HG03520 (cell line): ENCODE results near the gene CCSAP.
"Not testable (repeated sequence)": the region's sequence is repeated elsewhere in the genome, so short reads cannot be mapped to it uniquely, and the experiment has no call there.

Experiments used
- ATAC-seq: cut with Tn5 transposase; IDR thresholded peaks from one replicate; pipeline ENCODE4 v1.9.1; 2021; ENCODE audit warnings: mild to moderate bottlenecking, moderate library complexity; ENCODE audit not compliant: unreplicated experiment

CCSAP gene

DNA sequence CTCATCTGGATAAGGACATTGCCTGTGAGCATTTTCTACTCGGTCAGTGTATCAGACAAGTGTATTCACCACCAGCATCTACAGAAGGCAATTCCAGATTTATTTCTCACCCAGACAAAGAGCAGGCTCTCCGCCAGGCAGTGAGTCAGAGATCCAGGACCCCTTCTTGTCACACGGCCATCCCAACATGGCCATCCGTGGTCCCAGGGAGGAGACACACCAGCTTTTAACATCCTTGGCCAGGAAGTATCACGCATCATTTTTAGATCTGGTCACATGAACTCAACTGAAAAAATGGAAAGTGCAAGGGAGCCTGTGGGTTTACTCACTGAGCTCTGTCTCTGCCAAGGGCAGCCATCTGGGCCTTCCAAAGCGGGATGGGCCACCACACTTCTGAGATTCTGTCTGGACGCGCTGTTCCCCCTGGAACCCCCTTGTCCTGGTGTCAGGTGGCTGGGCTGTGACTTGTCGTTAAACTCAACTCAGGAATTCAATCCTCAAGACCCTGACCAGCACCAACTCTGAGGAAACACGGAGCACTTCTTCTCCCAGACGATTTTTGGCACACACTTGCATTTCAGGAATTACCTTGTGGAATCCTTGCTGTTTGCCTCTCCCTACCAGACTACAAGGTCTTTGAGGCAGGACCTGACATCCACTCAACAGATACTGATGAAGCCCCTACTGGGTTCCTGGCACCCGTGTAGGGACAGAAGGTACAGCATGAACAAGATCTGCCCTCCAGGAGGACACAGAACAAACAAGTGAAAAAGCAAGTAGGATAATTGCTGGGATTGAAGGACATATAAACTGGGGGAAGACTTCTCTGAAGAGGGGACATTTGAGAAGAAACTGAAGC is 21.6 kb upstream of the CCSAP start:
- no peak for ATAC-seq

DNA sequence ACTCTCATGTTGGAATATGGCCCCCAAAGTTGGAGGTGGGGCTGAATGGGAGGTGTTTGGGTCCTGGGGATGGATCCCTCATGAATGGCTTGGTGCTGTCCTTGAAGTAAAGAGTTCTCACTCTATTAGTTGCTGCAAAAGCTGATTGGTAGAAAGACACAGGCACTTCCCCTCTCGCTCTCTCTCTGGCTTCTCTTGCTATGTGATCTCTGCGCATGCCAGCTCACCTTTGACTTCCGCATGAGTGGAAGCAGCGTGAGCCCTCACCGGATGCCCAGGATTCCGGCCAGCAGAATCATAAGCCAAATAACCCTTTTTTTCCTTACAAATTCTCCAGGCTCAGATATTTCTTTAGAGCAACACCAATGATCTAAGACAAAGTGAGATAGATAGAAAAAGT is 20.9 kb upstream of the CCSAP start:
- ATAC-seq: no peak

DNA sequence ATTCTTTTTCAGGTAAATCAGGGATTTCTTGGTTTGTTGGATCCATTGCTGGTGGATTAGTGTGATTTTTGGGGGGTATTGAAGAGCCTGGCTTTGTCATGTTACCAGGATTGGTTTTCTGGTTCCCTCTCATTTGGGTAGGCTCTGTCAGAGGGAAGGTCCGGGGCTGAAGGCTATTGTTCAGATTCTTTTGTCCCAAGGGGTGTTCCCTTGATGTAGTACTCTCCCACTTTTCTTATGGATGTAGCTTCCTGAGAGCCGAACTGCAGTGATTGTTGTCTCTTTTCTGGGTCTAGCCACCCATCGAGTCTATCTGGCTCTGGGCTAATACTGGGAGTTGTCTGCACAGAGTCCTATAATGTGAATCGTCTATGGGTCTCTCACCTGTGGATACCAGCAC is 17.6 kb upstream of the CCSAP start:
- no peak for ATAC-seq

DNA sequence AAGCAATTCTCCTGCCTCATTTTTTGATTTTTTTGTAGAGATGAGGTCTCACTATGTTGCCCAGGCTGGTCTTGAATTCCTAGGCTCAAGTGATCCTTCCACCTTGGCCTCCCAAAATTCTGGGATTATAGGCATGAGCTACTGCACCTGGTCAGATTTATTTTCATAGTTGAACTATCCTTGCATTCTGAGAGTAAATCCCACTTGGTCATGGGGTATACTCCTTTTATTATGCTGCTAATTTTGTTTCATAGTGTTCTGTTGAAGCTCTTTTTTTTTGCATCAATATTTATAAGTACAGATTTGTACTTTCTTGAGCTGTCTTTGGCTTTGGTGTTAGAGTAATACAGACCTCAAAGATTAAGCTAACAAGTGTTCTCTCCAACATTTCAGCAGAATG is 12.8 kb upstream of the CCSAP start:
- ATAC-seq: no peak

DNA sequence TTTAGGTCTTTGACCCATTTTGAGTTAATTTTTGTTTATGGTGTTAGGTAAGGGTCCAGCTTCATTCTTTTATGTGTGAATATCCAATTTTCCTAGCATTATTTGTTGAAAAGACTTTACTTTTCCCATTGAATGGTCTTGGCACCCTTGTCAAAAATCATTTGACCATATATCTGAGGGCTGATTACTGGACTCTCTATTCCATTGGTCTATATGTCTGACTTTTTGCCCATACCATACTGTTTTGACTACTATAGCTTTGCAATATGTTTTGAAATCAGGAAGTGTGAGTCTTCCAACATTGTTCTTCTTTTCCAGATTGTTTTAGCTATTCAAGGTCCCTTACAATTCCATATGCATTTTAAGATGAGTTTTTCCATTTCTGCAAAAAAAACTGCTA is 11.4 kb upstream of the CCSAP start:
- ATAC-seq: no peak

DNA sequence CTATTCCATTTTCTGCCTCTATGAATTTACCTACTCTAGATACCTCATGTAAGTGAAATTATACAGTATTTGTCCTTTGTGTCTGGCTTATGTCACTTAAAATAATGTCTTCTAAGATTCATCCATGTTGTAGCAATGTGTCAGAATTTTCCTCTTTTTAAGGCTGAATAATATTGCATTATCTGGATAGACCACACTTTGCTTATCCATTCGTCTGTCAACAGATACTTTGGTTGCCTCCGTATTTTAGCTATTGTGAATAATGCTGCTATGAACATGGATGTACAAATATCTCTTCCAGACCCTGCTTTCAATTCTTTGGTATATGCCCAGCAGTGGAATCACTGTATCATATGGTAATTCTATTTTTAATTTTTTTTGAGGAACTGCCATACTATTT is 10.1 kb upstream of the CCSAP start:
- ATAC-seq: no peak

DNA sequence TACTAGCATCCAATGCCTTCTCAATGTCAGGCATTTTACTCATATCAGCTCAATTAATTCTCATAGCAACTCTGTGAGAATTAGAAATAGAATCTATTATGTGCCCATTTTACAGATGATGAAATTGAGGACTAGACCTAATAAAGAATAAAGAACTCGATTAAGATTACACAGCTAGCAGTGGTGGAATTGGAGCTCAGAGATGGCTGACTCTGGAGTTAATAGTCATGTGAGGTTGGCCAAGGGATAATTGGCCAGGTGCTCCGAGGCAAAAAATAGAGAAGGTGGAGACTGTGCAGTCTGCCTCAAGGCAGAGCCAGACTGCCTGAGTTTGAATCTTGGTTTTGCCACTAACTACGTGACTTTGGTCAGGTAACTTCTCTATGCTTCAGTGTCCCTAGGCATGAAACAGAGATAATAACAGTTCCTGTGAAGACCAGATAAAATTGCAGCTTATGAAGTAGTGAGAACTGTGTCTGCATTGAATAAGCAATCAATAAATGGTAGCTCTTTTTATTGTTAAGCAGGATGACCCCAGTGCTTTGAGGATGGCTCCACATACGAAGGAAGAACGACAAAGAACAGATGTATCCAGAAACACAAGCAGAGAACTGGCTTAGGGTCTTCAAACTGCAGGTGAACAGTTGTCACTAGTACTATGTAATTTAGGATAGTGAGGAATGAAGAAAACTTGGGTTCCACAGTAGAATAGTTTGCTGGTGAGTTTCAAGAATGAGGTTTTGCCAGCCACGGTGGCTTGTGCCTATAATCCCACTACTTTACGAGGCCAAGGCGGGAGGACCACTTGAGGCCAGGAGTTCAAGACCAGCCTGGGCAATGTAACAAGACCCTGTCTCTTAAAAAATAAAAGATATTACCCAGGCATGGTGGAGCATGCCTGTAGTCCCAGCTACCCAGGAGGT is 6.9 kb upstream of the CCSAP start:
- ATAC-seq: no peak

DNA sequence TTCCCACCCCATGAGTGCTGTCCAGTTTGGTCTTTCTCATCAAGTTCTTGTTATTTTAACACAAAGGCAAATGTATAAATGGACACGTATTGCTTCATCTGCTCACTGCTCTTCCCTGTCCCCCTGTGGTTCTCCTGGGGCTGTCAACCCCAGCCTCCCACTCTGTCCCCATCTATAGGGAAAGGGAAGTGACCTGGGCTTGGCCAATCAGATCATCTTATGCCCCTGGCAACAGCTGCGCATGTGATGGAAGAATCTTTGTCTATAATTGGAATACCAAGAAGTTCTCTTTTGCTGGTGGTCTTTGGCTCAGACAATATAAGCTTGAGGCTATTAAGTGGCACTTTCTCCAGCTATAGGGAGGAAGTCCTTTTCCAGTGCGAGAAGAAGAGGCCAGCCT is 4.7 kb upstream of the CCSAP start:
- ATAC-seq: no peak

DNA sequence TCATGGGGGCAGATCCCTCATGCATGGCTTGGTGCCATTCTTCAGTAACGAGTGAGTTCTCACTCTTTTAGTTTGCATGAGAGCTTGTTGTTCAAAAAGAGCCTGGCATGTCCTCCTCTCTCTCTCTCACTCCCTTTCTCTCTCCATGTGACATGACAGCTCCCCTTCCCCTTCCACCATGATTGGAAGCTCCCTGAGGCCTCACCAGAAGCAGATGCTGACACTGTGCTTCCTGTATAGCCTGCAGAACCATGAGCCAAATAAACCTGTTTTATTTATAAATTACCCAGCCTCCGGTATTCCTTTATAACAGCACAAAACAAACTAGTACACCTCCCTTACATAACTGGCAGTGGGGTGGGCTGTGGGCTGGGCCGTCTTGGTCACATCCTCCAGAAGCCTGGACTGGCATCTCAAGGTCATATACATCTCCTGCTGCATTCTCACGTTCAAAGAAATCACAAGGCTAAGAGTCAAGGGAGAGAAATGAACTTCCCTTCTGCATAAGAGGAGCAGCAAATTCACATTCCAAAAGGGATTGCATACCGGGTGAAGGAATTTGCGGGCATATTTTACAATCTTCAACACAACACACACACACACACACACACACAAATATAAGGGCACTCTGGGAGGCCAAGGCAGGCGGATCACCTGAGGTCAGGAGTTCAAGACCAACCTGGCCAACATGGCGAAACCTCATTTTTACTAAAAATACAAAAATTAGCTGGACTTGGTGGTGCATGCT is 2.3 kb upstream of the CCSAP start:
- ATAC-seq: no peak

DNA sequence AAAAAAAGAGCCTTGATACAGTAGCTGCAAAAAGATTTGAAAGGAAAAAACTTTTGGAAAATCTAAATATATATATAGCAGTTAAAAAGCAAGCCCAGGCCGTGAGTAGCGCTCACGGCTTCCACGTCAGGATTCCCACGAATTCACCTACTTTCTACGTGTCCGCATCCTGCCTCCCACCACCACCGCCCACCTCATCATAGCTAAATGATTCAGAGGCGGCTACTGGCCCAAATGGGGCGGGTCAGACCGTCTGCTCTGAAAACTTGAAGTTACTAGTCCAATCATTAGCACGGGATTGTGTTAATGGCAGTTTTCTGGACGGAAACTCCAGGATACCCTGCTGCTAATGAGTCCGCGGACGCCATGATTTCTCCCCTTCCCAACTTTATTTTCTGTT is 1.3 kb upstream of the CCSAP start:
- no peak for ATAC-seq

DNA sequence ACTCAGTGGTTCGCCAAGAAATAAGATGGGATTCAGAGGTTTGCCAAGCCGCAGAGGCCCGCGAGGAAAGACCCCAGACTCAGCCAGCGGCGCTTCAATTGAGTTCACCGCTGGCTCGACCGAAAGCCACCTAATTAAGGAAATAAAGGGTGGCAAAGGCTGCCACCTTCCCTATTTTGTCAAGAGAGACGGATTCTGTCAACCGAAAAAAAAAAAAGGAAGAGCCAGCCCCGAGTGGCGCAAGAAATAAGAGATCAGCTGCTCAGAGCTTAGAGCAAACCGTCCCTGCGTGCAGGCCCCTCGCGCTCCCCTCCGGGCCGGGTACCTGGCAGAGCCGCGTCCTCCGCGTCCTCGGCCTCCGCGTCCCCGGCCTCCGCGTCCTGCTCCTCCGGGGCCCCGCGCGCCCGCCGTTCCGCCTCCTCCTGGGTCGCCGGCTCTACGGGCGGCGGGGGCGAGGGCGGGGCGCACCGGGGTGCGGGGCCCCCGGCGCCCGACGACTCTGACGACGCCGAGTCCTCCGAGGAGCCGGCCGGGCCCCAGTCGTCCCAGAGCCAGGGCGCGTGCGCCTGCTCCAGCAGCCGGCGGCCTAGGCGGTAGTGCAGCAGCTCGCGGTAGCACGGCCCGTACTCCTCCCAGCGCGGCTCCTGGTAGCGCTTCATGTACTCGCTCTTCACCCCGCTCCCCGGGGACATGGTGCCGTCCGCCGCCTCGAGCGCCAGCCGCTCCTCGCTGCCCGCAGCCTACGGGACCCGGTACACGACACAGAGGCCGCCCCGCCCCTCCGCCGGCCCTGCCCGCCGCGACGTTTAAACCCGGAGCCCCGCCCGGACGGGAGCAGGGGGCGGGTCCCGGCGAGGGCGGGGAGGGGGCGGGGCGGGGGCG is 832 bp downstream of the CCSAP start:
- ATAC-seq: peak; percentile 63

DNA sequence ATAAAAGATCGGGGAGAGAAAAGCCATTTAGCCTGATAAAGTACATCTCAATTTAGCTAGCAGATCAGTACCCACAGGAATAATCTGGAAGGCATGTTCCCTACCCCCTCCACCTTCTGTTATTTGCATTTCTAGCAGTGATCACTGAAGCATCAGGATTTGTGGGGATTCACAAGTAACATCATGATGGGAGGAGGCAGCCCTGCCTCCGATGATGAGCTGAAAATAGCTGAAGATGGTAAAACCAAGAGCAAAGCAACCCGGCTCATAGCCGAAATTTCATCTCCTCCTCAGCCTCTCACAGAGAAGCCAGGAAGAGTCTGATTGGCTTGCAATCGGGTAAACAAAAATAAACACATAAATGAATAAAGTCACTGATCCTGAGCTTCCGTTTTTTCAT is 2.4 kb downstream of the CCSAP start:
- ATAC-seq: no peak

DNA sequence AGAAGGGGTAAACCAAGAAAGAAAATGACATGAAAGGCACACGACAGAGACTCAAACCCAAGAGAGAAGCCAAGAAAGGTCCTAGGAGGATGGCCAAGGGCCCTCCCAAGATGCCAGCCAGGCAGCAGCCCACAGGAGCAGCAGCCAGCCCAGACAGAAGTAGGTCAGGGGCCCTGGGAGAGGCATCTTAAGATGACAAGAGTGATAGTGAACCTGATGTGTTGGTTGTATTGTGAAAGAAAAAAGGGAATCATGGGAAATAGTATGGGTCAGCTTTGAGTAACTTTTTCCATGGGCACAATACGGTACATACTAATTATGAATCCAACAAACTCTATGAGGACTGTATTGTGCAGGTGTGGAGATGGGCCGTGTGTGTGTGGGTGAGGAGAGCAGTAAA is 3.3 kb downstream of the CCSAP start:
- ATAC-seq: no peak

DNA sequence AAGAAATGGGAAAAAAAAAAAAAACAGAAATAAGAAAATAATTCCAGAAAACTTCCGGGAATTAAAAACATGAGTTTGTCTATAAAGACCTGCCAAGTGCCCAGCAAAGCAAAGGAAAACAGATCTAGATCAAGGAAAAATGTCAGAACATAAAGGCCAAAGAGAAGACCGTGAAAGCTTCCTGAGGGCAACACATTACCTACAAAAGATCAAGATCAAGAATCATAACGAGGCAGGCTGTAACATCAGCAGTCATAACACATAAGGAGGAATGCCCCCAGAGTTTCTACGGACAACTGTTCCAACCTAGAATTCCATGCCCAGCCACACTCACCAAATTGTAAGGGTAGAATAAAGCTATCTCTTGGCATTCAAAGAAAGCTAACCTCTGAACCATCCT is 3.8 kb downstream of the CCSAP start:
- ATAC-seq: no peak

DNA sequence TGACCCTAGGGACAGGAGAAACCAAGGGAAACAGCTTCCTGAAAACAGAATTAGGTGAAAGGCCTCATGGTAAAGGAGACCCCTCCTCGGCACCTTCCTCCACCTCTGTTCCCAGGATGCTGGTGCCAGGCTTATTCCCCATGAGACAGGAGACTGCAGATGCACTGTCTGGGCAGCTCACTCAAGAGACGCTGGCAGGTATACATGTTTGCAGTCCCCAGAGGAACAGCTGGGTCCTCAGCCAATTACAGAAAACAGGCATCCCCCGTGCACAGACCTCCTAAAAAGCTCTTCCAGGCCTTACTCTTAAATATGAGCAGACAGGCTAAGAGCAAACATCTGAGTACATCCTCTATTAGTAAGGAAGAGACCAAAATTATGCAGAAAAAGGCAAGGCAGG is 6.5 kb downstream of the CCSAP start:
- no peak for ATAC-seq

DNA sequence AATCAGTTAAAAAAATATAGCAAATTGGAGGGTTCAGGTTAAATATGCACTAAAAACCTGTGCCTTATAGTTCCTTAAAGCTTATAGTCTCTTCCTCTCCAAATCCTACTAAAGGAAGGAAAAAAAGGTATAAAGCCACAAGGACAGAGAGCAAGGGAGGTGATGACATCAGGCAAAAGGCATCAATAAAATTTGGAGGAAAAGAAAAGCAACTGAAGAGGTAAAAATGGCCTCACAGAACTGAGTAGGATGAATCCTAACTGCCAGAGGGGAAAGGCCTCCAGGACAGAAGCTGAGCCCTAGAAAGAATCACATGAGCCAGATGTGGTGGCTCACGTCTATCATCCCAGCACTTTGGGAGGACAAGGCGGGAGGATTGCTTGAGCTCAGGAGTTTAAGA is 8.1 kb downstream of the CCSAP start:
- ATAC-seq: no peak

DNA sequence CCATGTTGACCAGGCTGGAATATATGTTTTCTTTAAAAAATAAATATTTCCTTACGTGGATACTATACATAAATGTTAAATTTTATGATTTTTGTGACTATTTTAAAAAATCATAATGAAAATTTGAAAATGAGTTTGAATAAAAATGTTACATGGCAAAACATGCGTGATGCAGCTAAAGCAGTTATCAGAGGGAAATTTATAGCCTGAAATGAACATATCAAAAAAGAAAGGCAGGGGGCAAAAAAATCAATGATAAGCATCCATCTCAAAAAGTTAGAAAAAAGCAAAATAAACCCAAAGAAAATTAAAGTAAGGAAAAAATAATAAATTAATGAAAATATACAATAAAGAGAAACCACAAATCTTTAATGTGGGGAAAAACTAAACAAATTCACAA is 8.6 kb downstream of the CCSAP start:
- no peak for ATAC-seq

DNA sequence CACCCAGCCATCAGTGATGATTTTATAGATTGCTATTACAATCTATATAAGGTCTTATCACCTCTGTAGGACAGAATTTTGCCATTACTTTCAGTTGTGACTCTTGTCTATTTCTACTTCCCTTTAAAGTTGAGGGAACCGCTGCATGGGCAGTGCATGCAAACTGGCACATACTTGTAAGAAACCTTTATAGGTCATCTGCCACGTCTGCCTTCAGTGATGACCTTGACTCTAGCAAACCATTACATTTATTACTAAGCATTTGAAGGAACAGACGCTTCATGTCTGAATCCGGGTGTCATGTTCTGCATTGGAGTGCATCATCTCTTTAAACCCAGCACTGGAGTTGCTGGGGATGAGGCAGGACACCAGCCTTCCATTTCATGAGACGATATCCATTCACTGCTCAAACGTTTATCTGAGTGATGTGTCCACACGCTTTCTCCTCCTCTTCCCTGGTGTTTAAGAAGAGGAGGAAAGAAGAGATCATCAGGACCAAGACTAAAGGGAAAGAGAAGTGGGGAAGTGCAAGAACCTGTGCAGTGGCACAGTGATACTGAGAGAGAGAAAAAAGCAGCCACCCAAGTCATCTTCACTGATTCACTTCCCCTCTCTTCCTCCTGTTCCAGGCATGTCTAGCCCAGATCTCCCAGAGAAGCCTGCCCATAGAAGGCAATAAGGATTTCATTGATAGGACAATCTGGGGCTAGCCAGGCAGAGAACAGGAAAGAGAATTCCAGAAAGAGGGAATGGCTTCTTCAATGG is 14.1 kb downstream of the CCSAP start:
- no peak for ATAC-seq

DNA sequence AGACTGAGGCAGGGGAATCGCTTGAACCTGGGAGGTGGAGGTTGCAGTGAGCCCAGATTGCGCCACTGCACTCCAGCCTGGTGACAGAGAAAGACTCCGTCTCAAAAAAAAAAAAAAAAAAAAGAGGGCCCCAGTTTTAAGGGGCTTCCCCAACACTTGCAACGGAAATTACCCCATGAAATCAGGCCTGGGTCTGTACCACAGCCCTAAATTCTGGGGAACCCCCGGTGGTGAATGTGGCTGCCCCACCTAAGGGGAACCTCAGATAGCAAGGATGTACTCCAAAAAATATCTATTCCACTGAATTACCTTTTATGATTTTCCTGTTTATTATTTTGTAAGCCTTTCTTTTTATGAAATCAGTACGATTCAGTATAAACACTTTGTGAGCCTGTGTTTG is 15.1 kb downstream of the CCSAP start:
- not testable (repeated sequence) for ATAC-seq

DNA sequence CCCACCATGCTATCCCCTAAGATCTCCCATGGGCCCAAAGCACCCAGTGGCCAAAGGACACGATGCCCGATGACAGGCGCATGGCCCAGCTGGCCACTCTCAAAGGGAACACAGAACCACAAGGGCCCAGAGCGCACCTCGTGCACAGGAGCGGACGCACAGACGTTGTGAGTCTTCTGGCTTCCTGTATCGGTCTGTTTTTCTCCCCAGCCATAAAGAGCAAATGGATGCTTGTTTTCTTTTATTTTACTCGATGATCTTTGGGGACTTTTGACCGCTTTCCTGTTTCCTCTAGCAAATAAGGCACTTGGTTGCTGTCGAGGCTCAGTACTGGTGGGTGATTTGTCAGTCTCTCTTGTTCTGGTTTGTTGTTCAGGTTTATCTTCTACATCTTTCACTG is 16.2 kb downstream of the CCSAP start:
- no peak for ATAC-seq
